Astrocyte of the spinal cord (primary cell): ENCODE measurements around the gene FCRL5.
"Not testable (repeated sequence)": the region's sequence is repeated elsewhere in the genome, so short reads cannot be mapped to it uniquely, and the experiment has no call there.

Experiments
- DNase-seq: peaks from one replicate; pipeline ENCODE4 v3.0.0; 2011; ENCODE audit warnings: low read depth, low spot score
- H3K4me3 ChIP-seq: 2 replicates; pipeline ENCODE4 v1.5.1; 2011; ENCODE audit warnings: low read depth, mild to moderate bottlenecking, low read length, moderate library complexity
- in situ Hi-C: cut with HindIII; loops from 2 replicates; pipeline ENCODE4 v1.10.0; 2017; ENCODE audit warnings: low sequenced_read_pairs
- TF ChIP-seq, protein P1 (sequence below): IDR thresholded peaks from 2 replicates; pipeline ENCODE4 v1.5.1; 2012; ENCODE audit warnings: low read depth, mild to moderate bottlenecking, low read length, inconsistent platforms

FCRL5 gene

GRCh38 chr1:157566484-157567300 lies 14.4 kb upstream of the FCRL5 start:
- DNase-seq = no peak
- TF ChIP-seq, protein P1, sequence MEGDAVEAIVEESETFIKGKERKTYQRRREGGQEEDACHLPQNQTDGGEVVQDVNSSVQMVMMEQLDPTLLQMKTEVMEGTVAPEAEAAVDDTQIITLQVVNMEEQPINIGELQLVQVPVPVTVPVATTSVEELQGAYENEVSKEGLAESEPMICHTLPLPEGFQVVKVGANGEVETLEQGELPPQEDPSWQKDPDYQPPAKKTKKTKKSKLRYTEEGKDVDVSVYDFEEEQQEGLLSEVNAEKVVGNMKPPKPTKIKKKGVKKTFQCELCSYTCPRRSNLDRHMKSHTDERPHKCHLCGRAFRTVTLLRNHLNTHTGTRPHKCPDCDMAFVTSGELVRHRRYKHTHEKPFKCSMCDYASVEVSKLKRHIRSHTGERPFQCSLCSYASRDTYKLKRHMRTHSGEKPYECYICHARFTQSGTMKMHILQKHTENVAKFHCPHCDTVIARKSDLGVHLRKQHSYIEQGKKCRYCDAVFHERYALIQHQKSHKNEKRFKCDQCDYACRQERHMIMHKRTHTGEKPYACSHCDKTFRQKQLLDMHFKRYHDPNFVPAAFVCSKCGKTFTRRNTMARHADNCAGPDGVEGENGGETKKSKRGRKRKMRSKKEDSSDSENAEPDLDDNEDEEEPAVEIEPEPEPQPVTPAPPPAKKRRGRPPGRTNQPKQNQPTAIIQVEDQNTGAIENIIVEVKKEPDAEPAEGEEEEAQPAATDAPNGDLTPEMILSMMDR = no peak
- in situ Hi-C loops = no loop called here
- H3K4me3 ChIP-seq = no peak overlapping the region

DNA sequence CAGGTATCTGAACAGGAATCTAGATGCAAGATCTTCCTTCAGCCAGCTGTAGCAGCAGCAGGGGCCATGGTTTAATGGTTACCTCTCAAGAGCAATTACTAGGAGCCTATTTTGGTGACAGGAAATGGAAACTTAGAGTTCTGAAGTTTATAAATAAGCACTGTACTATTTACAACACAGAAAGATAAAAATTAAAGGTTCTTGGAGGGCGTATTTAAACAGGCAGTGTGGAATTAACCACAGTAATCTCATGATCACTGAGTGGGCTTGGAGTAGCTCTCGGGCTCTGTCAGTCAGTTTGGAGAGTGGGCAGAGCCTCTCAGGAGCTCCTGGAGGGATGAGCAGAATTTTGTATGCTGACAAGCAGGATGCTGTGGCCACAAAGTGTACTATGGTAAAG lies 10.2 kb upstream of the FCRL5 start:
- TF ChIP-seq, protein P1 = no peak
- in situ Hi-C loops = no loop called here
- no peak for DNase-seq
- H3K4me3 ChIP-seq = no peak overlapping the region

DNA sequence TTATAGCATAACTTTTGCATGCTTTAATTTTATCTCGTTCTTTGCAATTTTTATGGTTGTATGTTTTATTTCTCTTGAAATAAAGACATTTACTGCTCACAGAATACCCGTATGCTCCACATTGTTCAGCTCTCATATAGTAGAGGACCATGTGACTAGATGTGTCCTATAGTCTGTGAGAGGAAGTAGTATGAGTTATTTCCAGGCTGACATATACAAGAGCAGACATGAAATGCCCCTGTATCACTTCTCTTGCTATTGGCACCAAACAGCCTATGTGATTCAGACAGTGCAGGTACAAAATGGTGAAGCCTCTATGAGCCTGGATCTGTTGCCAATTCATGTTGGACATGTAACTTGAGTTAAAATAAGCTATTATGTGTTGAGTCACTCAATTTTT lies 5.8 kb upstream of the FCRL5 start:
- TF ChIP-seq, protein P1 = no peak
- no peak overlapping the region for H3K4me3 ChIP-seq
- DNase-seq = no peak
- in situ Hi-C loops = no loop called here

DNA sequence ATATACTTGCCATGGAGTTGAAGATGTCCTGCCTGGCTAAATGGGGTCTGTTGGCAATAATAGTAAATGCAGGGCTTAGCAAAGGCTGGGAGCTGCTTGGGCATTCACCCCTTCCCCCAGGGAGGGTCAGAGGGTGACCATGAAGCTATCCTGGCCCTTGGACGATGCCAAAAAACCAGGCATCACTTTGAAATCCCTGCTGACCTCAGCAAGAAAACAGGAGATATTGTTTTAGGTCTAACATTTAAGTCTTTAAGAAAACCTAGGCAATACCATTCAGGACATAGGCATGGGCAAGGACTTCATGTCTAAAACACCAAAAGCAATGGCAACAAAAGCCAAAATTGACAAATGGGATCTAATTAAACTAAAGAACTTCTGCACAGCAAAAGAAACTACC lies 4.2 kb downstream of the FCRL5 start:
- H3K4me3 ChIP-seq, in situ Hi-C loops, DNase-seq: not testable (repeated sequence)

DNA sequence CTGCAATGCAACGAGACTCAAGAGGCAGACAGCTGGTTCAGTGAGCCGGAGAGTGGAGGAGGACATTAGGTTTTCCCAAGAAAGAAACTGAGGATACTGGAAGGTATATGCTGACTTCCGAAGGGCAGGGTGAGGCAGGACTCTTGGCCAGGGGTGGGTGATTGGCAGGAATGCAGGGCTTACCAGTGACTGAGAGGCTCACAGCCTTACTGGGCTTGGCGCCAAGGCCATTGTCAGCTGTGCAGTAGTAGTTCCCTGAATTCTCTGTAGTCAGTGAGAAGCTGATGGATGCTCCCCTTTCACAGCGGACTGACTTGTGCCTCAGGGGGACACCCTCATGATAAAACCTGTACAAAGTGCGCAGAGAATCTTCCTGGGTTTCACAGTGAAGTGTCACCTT lies 9.6 kb downstream of the FCRL5 start:
- TF ChIP-seq, protein P1 = no peak
- in situ Hi-C loops = no loop called here
- DNase-seq = no peak
- H3K4me3 ChIP-seq = no peak overlapping the region

DNA sequence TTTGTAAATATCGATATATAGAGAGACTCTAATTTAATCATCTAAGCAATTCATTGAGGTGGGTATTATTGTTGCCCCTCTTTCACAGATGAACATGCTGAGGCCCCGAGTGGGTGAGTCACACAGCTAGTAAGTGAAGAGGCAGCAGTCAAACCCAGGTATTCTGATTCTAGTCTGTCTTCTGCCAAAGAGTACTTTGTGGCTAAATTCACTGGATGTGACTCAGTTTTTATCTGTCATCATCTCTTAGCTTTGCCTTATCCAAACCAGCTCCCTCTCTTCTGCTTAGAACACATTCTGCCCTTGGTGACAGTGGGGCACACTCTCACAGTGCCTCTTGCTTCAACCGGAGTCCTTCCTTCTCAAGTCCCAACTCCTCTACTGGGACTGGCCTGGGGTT lies 11.5 kb downstream of the FCRL5 start:
- in situ Hi-C loops = no loop called here
- H3K4me3 ChIP-seq = no peak overlapping the region
- no peak for DNase-seq
- TF ChIP-seq, protein P1 = no peak

- TF ChIP-seq, protein P1 = no peak
- no peak for DNase-seq
- in situ Hi-C loops = no loop called here
- no peak overlapping the region for H3K4me3 ChIP-seq
These were observed 12.1 kb downstream of the FCRL5 start for GRCh38 chr1:157540160-157540748.
